ENCODE measurements around the gene RRP15.

RRP15 gene

DNA sequence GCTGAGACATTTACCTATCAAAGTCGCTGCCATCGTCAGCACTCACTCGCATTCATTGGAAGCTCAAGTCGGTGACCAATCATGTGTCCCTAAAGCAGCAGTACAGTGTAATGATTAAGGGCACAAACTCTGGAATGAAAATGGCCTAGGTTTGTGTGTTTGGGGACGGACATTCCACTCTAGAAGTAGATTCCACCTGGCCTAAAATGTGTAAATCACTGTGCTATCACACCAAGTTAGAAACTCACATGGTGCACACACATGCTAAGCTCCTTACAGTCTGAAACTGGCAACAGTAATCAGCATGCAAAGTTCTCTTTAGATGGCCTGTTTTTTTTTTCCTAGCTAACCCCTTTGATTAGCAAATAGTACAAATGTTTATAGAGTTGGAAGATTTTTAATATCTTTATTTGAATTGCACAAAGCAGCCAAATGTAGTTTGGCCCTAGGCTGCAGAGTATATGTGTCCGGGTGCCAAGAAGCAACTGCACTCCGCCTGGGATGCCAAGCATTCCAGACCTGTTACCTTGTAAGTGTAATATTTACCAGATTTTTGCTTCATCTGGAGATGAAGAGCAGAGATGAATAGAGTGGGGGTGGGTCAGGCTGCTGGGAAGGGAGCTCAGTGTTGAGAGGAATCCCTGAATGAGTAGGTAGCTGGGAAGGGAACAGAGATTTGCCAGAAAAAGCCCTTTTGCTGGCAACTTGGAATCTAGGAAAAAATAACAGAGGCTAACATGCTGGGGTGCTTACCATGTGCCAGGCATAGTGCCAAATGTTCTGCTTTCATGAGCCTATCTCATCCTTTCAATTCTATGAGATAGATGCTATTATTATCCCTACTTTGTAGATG lies 95.3 kb downstream of the RRP15 start:
- TF ChIP-seq, protein P1, sequence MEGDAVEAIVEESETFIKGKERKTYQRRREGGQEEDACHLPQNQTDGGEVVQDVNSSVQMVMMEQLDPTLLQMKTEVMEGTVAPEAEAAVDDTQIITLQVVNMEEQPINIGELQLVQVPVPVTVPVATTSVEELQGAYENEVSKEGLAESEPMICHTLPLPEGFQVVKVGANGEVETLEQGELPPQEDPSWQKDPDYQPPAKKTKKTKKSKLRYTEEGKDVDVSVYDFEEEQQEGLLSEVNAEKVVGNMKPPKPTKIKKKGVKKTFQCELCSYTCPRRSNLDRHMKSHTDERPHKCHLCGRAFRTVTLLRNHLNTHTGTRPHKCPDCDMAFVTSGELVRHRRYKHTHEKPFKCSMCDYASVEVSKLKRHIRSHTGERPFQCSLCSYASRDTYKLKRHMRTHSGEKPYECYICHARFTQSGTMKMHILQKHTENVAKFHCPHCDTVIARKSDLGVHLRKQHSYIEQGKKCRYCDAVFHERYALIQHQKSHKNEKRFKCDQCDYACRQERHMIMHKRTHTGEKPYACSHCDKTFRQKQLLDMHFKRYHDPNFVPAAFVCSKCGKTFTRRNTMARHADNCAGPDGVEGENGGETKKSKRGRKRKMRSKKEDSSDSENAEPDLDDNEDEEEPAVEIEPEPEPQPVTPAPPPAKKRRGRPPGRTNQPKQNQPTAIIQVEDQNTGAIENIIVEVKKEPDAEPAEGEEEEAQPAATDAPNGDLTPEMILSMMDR (conservative IDR thresholded peaks at IDR 0.05), result no peak
- no peak for TF ChIP-seq ZFX (IDR thresholded peaks at IDR 0.05)
- peak overlapping the region; percentile 33; the same call in 1 of the 2 replicates for H3K27ac ChIP-seq

DNA sequence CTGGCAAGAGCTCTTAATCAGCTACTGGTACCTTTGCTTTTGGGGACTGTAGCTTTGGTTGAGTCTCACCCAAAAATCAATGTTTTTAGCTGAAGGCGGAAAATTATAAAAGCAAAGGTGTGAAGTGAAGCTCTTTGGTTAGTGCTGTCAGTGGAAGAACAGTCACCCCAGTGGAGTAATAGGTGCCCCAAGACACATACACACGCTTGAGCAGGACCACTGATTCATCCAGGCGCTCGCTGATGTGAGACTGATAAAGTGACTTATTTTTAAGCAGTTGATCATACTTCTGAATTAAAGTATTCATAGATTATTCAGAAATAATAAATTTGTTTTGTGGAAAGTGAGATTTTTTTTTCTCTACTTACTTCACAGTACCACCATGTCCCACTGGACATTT lies 97.2 kb downstream of the RRP15 start:
- TF ChIP-seq, protein P1 (conservative IDR thresholded peaks at IDR 0.05), result no peak
- no peak for TF ChIP-seq ZFX (IDR thresholded peaks at IDR 0.05)
- H3K27ac ChIP-seq, result no peak overlapping the region

DNA sequence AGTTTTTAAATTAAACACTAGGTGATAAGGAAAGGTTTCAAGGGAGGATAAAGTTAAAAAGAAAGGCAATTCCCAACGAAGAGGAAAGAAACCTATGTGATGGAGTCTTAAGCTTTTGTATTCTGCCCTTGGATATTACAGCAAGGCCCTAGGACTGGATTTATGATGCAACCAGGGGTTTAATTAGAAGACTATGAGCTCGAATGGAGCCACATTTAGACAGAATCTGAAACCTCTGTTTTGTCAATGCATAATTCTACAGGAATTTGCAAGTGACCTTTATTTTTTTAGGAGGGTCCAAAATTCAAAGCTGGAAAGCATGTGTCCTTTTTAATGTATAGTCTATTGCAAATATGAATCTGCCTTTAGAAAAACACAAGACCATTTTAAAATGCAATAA lies 98.0 kb downstream of the RRP15 start:
- no peak overlapping the region for H3K27ac ChIP-seq
- TF ChIP-seq ZFX (IDR thresholded peaks at IDR 0.05), result no peak
- TF ChIP-seq, protein P1 (conservative IDR thresholded peaks at IDR 0.05), result no peak

DNA sequence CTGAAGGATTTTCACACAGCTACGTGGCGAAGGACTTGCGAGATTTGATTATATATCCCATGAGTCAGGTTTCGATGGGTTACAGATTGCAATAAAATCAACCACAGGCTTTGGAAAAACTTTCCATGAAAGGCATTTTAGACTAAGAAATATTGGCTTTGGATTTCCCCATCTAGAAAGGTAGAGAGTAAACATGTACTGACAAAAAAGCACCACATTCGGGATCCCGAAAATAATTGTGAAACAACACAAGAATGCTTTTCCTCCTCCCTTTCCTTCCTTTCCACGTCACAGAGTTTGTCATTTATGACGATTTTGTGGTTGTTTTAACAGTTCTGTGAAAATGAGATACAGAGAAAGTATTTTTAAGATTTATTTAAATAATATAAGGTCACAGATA lies 98.6 kb downstream of the RRP15 start:
- no peak for TF ChIP-seq ZFX (IDR thresholded peaks at IDR 0.05)
- TF ChIP-seq, protein P1 (conservative IDR thresholded peaks at IDR 0.05), result no peak
- H3K27ac ChIP-seq, result no peak overlapping the region

DNA sequence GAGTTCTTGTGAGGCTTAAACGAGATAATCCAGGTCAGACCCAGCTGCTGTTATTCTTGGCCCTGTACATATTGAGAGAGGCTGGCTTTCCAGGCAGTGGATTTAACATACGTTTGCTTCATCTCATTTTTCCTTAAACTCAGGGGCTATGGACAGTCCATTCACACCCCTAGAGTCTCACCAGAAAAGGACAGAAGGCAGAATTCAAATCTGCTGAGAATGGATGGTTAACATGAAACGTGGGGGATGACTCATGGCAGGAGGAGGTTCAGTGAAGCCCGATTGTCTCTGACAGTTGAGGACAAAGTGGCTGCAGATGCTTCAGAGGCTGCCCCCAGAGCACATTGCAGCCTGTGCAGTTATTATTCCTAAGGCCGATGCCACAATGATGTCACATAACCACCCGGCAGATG lies 99.5 kb downstream of the RRP15 start:
- no peak overlapping the region for H3K27ac ChIP-seq
- TF ChIP-seq, protein P1 (conservative IDR thresholded peaks at IDR 0.05), result no peak
- no peak for TF ChIP-seq ZFX (IDR thresholded peaks at IDR 0.05)
